LNCAP (cell line): ENCODE measurements around the gene CNPPD1.

ENCODE experiments used
- TF ChIP-seq, protein P1 (sequence below): fragments of 450-650 bp; IDR thresholded peaks from 2 replicates; pipeline ENCODE4 v1.5.1; 2017; ENCODE audit warnings: mild to moderate bottlenecking

The CNPPD1 gene

DNA sequence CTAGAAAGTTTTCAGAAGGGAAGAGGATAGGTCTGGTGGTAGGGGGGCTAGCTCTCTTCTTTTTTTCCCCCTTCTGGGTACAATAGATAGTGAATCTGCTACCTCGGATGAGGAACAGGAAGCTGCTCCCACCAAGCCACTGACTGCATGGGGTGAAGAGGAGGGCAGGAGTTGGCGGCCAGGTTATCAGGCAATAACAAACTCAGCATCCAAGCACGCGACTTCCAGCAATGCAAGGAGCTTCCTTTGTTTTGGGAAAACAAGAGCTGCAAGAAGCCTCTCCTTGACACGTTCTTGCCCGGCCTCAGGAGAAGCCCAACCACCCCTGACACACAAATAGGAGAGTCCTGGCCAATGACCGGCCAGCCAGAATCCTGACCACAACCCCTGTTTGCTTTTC is 48.3 kb downstream of the CNPPD1 start:
- TF ChIP-seq, protein P1, sequence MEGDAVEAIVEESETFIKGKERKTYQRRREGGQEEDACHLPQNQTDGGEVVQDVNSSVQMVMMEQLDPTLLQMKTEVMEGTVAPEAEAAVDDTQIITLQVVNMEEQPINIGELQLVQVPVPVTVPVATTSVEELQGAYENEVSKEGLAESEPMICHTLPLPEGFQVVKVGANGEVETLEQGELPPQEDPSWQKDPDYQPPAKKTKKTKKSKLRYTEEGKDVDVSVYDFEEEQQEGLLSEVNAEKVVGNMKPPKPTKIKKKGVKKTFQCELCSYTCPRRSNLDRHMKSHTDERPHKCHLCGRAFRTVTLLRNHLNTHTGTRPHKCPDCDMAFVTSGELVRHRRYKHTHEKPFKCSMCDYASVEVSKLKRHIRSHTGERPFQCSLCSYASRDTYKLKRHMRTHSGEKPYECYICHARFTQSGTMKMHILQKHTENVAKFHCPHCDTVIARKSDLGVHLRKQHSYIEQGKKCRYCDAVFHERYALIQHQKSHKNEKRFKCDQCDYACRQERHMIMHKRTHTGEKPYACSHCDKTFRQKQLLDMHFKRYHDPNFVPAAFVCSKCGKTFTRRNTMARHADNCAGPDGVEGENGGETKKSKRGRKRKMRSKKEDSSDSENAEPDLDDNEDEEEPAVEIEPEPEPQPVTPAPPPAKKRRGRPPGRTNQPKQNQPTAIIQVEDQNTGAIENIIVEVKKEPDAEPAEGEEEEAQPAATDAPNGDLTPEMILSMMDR: no peak

DNA sequence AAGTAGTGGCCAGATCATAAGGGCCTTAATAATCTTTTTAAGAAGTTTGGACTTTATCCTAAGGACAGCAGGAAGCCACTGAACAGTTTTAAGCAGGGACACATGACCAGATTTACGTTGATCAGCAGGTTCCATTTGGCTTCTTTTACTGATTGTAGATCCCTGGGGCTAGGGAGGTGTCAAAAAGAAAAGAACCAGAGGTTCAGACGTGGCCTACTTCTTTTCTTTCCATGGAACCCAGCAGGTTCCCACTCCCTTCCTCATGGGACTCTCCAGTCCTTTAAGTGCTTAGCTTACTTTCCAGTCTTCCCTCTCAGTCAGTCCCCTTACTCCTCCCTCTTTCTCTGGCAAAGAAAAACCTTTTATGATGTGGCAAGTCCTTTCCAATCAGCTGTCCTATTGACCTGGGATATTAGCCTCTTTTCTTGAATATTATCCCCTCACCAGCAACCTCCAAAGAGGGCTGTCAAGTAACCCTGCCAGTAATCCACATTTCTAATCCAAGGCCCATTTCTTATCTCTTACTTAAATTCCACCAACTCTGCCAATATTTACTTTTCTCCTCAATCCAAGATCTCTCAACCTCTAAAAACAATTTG is 49.6 kb downstream of the CNPPD1 start:
- TF ChIP-seq, protein P1: no peak

DNA sequence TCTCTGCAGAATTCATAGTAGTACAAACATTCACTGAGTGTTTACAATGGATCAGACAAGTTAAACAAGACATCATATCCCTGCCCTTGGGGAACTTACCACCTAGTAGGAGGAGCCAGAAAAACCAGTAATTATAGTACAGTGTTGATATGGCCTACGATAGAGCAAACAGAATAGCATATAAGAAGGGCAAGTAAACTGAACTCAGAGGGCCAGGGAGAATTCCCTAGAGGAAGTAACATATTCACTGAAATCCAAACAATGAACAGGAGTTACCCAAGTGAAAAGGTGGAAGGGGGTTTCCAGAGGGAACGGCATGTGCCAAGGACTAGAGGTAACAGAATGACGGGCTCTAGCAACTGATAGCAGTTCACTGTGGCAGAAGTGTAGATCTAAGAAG is 50.2 kb downstream of the CNPPD1 start:
- TF ChIP-seq, protein P1: no peak

DNA sequence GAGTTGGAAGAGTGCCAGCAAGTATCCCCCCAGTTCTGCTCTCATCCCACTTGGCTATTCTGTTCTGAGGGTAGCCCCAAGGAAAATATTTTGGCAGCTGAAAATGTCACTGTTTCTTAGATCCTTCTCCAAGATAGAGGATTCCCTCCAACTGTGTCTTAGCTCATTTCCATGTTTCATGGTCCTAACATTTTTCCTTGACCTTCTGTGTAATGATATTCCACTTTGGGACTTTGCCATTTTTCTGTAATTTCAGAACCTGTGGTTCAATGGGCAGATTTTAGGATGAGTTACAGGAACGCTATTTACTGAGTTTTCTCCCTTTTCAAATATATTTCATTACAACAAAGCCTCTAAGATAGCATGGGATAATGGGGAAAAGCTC is 50.8 kb downstream of the CNPPD1 start:
- TF ChIP-seq, protein P1: no peak

DNA sequence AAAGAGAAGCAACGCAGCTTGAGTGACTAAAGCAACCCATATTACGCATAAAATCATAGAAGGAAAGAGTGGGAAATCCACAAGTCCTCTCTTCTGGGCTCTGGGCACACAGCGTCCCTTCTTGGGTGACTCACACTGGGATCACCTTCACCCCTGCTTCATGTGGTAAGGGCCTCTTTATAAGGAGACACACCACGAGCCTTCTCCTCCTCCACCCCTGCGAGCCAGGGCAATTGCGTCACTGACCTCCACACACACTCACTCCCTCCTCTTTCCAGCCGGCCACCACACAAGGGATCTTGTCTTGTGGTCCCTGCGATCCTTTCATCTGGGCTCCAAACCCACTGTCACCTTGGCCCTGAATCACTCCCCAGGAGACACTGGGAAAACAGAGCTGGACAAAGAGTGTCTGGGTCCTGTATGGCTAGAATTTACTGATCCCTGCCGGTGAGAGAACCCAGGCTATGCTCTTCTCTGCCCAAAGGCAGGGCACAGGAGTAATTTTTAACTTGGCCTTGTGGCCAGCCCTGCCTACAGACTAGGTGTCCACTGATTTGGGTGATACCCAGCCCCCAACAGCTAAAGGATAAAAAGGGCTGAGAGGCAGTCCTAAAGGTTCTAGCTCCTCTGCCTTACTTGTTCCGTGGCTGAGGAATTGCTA is 51.4 kb downstream of the CNPPD1 start:
- TF ChIP-seq, protein P1: no peak

DNA sequence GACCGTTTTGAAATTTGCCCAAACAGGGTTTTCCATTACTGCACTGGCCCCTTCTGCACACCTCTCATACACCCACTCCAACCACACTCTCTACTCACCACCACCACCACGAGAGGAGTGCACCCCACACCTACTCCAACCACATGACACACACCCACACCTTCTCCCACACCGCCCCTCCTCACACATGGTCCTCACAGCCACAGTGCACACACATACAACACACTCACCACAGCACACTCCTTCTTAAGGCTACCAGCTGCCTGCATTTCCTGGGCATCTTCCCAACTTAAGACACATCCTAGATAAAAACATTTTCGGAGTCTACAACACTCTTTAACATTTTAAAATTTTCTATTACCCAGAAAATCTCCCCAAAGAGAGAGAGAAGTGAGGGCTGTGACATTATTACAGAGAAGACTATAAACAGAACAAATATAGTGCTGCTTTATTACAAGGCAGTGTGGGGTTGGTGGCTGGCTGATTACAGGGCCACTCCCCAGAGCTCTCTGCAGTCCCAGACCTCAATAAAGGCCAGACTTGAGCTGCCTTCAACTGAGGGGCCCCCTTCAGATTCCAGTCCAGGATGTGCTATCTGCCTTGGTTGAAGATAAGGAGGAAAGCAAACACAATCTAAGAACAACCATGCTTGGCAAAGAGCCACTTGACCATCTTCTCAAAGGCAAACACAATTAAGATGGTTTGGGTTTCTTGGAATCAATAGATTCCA is 52.2 kb downstream of the CNPPD1 start:
- TF ChIP-seq, protein P1: no peak

DNA sequence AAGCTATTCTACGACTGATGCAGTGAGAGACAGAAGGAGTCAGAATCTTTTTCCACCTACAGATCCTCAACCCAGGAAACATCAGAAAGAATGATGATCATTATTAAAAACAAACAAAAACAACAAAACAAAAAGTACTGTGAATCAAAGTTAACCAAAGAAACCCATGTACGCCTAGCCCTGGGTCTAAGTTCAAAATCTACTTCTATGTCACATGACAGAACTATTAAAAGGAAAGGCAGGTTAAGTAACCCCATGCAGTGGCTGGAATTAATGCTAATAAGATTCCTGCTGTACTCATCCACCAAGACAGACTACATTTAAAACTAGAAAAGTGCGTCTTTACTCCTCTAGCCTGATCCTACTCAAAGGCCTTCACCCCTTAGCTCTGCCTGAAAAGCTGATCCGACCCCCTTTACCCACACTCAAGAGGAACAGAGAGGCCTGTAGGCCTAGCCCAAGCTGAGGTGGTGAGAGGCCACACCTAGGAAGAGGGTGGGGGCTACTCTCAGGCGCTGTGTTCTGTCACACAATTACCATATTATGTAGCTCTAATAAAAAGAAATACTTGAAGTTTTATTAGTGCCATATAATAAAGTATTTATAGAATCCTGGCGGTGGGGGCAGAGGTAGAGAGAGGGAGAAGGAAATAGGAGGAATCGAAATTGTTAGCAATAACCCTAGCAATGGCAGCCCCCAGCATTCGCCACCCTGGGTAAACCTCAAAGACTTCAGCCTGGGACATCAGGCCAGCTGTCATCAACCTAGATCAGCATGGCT is 53.2 kb downstream of the CNPPD1 start:
- TF ChIP-seq, protein P1: no peak
